NCI-H2227 treated with DMSO at 0.1 percent for 48 hours (cell line): Measurements from ENCODE around the gene NPC1L1.

Source experiments
- DNase-seq: peaks from one replicate; lab custom pipeline; 2025; lab: John Stamatoyannopoulos, UW

NPC1L1 gene

DNA sequence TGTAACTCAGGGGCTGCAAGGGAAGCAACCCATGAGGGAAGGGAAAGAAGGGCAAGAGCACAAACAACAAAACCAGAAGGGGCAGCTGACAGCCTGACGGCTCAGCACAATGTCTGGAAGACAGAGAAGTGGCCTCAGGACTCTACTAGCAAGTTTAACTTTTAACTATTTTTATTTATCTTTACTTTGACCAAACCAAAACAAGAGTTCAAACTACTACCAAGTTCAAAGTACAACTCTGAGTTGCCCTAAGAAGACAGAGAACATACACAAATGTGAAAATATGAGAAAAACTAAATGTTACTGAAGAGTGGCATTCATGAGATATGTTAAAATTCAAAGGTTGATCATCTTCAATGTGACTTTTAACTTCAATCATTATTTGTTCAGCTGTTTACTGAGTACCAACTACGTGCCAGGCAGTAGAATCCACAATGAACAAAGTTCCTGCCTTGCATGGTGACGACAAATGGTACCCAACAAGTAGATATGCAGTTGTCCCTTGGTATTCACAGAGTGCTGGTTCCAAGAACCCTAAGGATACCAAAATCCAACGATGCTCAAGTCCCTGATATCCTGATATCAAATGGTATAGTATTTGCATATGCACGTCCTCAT is 70.4 kb downstream of the NPC1L1 start:
- no peak for DNase-seq

DNA sequence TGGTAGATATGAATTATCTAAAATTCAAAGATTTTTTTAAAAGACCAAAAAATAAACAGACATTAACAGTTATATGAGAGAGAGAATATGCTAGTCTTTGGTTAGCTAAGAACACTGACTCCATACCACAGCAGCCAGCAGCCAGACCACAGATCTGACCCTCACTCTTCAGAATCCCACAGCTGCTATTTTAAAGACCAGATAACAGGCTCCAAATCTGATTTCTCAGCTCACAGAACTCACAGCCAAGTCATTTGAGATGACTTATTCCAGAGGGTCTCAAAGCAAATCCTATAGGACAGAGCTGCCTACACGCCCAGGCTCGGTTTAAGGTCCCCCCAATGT is 71.0 kb downstream of the NPC1L1 start:
- DNase-seq = no peak

DNA sequence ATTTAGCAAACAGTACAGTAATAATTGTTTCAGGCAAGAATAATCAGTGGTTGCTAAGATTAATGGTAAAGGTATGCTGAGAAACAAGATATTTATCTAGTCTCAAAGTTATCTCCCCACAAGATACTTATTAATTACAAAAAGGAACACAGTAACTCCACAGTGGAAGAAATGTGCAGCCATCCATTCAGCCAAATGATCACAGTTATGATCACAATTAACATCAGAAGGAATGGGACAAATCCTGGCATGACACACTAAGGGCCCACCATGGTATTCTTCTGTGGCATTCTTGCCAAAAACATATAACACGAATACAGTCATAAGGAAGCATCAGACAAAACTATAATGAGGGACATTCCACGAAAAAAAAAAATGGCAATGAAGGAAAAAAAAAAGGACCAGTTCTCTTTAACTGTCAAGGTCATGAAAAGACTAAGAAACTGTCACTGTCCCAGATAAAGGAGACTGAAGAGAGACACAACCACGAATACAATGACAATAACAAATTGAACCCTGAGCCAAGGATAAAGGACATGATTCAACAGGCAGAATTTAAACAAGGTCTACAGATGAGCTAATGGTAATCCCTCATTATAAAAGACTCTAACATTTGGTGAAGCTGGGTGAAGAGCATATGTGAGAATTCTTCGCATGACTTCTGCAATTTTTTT is 71.5 kb downstream of the NPC1L1 start:
- DNase-seq = no peak

DNA sequence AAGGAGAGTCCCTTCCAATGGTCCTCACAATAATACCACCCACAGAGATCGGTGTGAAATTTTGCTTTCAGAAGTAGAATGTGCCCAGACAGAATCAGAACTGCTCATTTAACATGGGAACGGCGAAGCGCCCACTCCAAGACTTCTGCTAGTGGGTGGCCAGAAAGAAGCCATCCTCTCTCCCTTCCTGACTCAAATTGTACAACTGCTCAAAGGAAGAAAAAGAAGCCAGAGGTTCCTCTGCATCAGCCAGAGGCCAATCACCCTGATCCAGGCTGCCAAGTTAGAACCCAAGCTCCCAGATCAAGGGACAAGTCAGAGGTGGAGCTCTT is 73.9 kb downstream of the NPC1L1 start:
- DNase-seq = no peak

DNA sequence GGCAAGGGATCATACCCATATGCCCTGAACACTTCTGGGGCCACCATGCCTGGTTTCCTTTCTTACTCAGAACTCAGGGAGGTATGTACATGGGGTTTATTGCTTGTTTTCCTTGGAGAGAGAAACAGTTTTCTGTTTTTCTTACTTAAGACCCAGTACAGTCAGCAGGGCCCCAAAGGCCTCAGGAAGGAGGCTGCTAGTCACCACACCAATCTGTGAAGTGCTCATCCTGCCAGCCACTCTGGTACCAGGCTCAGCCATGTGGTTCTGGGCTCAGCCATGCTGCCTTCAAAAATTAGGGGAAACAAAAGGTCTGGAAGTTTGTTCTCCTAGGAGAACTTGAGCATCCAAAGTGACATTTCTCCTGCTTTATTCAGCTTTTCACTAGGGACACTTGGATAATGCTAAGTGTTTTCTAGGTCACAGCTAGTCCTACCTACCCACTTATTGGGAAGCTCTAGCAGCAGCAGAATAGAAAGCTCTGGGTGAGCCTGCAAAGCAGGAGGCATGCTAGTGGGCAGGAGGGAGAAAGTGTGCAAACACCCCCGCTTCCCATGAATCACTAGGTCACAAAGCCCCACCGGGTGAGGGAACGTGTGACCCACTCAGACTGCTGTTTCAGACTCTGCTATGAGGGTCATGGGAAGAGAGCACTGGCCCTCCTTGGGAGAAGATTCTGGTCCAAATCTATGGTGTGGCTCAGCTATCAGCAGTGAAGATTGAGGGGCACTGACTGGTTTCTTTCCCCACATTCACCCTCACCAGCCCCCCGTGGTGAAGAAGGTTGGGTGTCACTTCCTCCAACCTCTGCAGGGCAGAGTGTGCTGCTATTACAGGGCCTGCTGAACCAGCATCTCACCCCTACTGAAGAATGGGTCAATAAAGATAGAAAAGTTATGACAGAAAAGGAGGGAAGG is 74.6 kb downstream of the NPC1L1 start:
- DNase-seq = no peak

DNA sequence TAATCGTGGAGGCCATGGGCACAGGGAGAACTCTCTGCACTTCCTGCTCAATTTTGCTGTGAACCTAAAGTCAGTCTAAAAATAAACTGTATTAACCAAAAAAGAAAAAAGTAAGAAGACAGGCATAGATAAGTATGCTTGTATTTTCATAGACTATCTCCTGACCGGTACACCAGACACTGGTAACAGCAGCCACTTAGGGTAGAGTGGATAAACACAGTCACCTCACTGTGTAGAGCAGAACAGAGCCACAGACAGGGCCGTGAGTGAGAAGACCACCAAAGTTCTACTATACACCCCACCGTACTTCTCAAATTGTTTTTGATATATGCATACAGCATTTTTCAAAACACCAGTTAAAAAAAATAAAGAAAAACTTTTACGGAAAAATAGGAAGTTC is 75.6 kb downstream of the NPC1L1 start:
- DNase-seq = no peak

DNA sequence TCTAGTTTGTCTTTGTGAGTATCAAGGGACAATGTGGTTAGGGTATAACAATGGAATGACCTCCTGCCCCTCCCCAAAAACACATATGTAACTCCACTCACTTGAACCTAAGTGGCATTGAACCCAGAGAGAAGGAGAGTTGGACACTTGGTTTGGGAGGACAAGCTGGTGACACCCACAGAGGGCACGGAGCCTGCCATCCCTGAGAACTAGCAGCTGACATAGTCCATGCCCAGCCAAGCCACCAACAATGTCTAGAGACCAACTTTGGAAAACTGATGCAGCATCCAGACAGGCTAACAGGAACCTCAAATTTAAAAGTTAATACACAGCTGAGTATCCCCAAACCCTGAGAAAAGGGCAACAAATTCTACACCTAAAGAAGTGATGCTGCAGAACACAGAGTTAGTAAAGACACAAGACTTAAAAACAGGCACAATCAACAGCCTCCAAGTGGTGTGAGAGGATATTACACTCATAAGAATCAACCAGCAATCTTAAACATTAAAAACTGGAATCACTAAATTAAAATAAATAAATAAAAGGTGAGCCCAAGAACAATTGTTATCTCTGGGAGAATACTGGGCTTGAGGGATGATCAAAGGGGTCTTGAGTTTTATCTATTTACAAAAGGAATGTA is 77.8 kb downstream of the NPC1L1 start:
- DNase-seq = no peak
